RWPE2 (cell line): ENCODE measurements around the gene RSPH10B2.
"Not testable (repeated sequence)": the region's sequence is repeated elsewhere in the genome, so short reads cannot be mapped to it uniquely, and the experiment has no call there.

ENCODE experiments used
- ATAC-seq: fragments of 200-7000 bp; cut with Tn5 transposase; 3 replicates; pipeline ENCODE4 v1.9.1; 2021; ENCODE audit warnings: low read depth
- DNase-seq: peaks from one replicate; pipeline ENCODE4 v3.0.0-alpha.2; 2020; ENCODE audit warnings: low spot score
- H3K27ac ChIP-seq: fragments of 450-650 bp; 2 replicates; pipeline ENCODE4 v1.5.1; 2017; ENCODE audit warnings: mild to moderate bottlenecking; ENCODE audit not compliant: poor library complexity, severe bottlenecking
- H3K27me3 ChIP-seq: fragments of 250-450 bp; sonication (Bioruptor Pico); 2 replicates; pipeline ENCODE4 v1.5.1; 2021; ENCODE audit warnings: mild to moderate bottlenecking, moderate library complexity; ENCODE audit not compliant: insufficient read depth, poor library complexity, severe bottlenecking
- H3K36me3 ChIP-seq: fragments of 250-450 bp; sonication (Bioruptor Pico); 2 replicates; pipeline ENCODE4 v1.5.1; 2020; ENCODE audit warnings: low read depth, mild to moderate bottlenecking, moderate library complexity
- H3K4me1 ChIP-seq: fragments of 250-450 bp; sonication (Bioruptor Pico); 2 replicates; pipeline ENCODE4 v1.5.1; 2021; ENCODE audit warnings: mild to moderate bottlenecking, moderate library complexity; ENCODE audit not compliant: insufficient read depth, poor library complexity, severe bottlenecking
- H3K4me3 ChIP-seq: fragments of 250-450 bp; sonication (Bioruptor Pico); 2 replicates; pipeline ENCODE4 v1.5.1; 2021; ENCODE audit warnings: mild to moderate bottlenecking, moderate library complexity; ENCODE audit not compliant: severe bottlenecking
- H3K9me3 ChIP-seq: fragments of 250-450 bp; sonication (Bioruptor Pico); 2 replicates; pipeline ENCODE4 v1.5.1; 2021; ENCODE audit warnings: mild to moderate bottlenecking, moderate library complexity; ENCODE audit not compliant: severe bottlenecking
- CTCF ChIP-seq: fragments of 450-650 bp; IDR thresholded peaks from one replicate; pipeline ENCODE4 v1.5.1; 2017; ENCODE audit warnings: mild to moderate bottlenecking, moderate library complexity; ENCODE audit not compliant: poor library complexity, severe bottlenecking

Gene RSPH10B2

GRCh38 chr7:6714360-6714759 is 39.5 kb upstream of the RSPH10B2 start:
- DNase-seq (no peak), ATAC-seq (no peak)
- Histone ChIP-seq H3K4me1 (no peaks in the 10 kb centered on the region), H3K36me3 (no peaks in the 10 kb centered on the region), H3K27me3 (no peaks in the 10 kb centered on the region), H3K4me3 (no peak overlapping the region), H3K9me3 (no peaks in the 10 kb centered on the region), H3K27ac (no peak overlapping the region)
- TF ChIP-seq CTCF = no peak

GRCh38 chr7:6715898-6716297 is 38.0 kb upstream of the RSPH10B2 start:
- H3K27ac ChIP-seq, DNase-seq, H3K4me3 ChIP-seq, H3K27me3 ChIP-seq, H3K36me3 ChIP-seq, ATAC-seq, H3K4me1 ChIP-seq, H3K9me3 ChIP-seq: not testable (repeated sequence)

GRCh38 chr7:6718124-6718523 is 35.8 kb upstream of the RSPH10B2 start:
- ATAC-seq = no peak
- Histone ChIP-seq H3K27ac (no peak overlapping the region), H3K4me1 (no peaks in the 10 kb centered on the region), H3K36me3 (no peaks in the 10 kb centered on the region), H3K27me3 (no peaks in the 10 kb centered on the region), H3K4me3 (no peak overlapping the region), H3K9me3 (no peaks in the 10 kb centered on the region)
- no peak for TF ChIP-seq CTCF
- no peak for DNase-seq

- not testable (repeated sequence) for H3K27me3 ChIP-seq, ATAC-seq, H3K27ac ChIP-seq, DNase-seq, H3K4me3 ChIP-seq, H3K4me1 ChIP-seq, H3K36me3 ChIP-seq, H3K9me3 ChIP-seq
Observed at GRCh38 chr7:6724351-6724750, 29.6 kb upstream of the RSPH10B2 start.

GRCh38 chr7:6725003-6725402 is 28.9 kb upstream of the RSPH10B2 start:
- Histone ChIP-seq H3K27me3 (no peaks in the 10 kb centered on the region), H3K36me3 (no peaks in the 10 kb centered on the region), H3K27ac (no peak overlapping the region), H3K4me3 (no peak overlapping the region), H3K9me3 (no peaks in the 10 kb centered on the region), H3K4me1 (no peaks in the 10 kb centered on the region)
- TF ChIP-seq CTCF = no peak
- no peak for DNase-seq
- no peak for ATAC-seq

GRCh38 chr7:6726341-6726740 is 27.6 kb upstream of the RSPH10B2 start:
- not testable (repeated sequence) for H3K4me3 ChIP-seq, H3K9me3 ChIP-seq, H3K36me3 ChIP-seq, H3K4me1 ChIP-seq, ATAC-seq, DNase-seq, H3K27me3 ChIP-seq
- peak overlapping the region; percentile 14 for H3K27ac ChIP-seq
